ENCODE results near the gene RGS6. TPM values are rescaled to one million over a fixed set of nuclear protein-coding genes. Genes with fewer than 3 reads are reported as not detected.

RGS6 gene
- total RNA-seq, 2 experiments from 2014 or later = 0.39 to 0.57 TPM

- peaks cover 10% of the 10 kb centered on the region for H3K9me3 Mint-ChIP-seq (ENCODE audit: low read depth)
- H3K4me3 Mint-ChIP-seq = no peak overlapping the region
- H3K27ac Mint-ChIP-seq = no peak overlapping the region
- peaks cover 2% of the 10 kb centered on the region for H3K36me3 Mint-ChIP-seq (ENCODE audit: low read depth)
- ChIA-PET POLR2A (interaction anchor here (1.6 kb wide), 1 partner anchor 376 kb away, joined by 5 read pairs; the partner anchor contains the start of gene DPF3), CTCF (interaction anchor here (0.6 to 11.1 kb wide), 10 partner anchors 10 to 431 kb away, joined by 3 to 166 read pairs (median 6); partner anchors contain the start of gene DPF3)
- DNase-seq (no peak), ATAC-seq (no peak)
- peaks cover 56% of the 10 kb centered on the region for H3K4me1 Mint-ChIP-seq
- H3K27me3 Mint-ChIP-seq = no peaks in the 10 kb centered on the region
- intact Hi-C loops (cut with DNase I, micrococcal nuclease) = loop anchor here (1.0 to 5.0 kb wide), 12 partner anchors 17 to 950 kb away; partner anchors contain the start of gene DCAF4 (in 1 of the 2)
These were observed 585.5 kb downstream of the RGS6 start for GRCh38 chr14:72517736-72518135.

- peak; percentile 62 for DNase-seq
- peak; percentile 84 for ATAC-seq
- H3K4me3 Mint-ChIP-seq = peak overlapping the region; percentile 2
- ChIA-PET CTCF (interaction anchor here (0.5 to 11.1 kb wide), 8 partner anchors 14 to 429 kb away, joined by 3 to 166 read pairs (median 3); partner anchors contain the start of gene DPF3), POLR2A (interaction anchor here (0.9 to 1.6 kb wide), 2 partner anchors 43 to 375 kb away, joined by 3 to 5 read pairs; partner anchors contain the start of gene DPF3)
- H3K27ac Mint-ChIP-seq = peak overlapping the region; percentile 84
- H3K27me3 Mint-ChIP-seq = no peaks in the 10 kb centered on the region
- H3K4me1 Mint-ChIP-seq = peaks cover 57% of the 10 kb centered on the region
- intact Hi-C loops (cut with DNase I, micrococcal nuclease) = loop anchor here (1.0 to 5.0 kb wide), 11 partner anchors 16 to 948 kb away; partner anchors contain the start of gene DCAF4 (in 1 of the 2)
- peaks cover 2% of the 10 kb centered on the region for H3K36me3 Mint-ChIP-seq (ENCODE audit: low read depth)
- H3K9me3 Mint-ChIP-seq (ENCODE audit: low read depth) = peaks cover 10% of the 10 kb centered on the region
These were observed 586.7 kb downstream of the RGS6 start for GRCh38 chr14:72518809-72519377.

- H3K9me3 Mint-ChIP-seq (ENCODE audit: low read depth) = peaks cover 10% of the 10 kb centered on the region
- ATAC-seq = peak; percentile 48
- H3K4me1 Mint-ChIP-seq = peaks cover 63% of the 10 kb centered on the region
- H3K27ac Mint-ChIP-seq = peak overlapping the region; percentile 84
- POLR2A ChIA-PET = interaction anchor here (0.9 kb wide), 1 partner anchor 43 kb away, joined by 3 read pairs; no protein-coding TSS in a partner anchor
- H3K4me3 Mint-ChIP-seq = peak overlapping the region; percentile 2
- intact Hi-C loops (cut with DNase I, micrococcal nuclease) = loop anchor here (1.0 to 5.0 kb wide), 7 partner anchors 15 to 948 kb away; no protein-coding TSS in a partner anchor
- peaks cover 2% of the 10 kb centered on the region for H3K36me3 Mint-ChIP-seq (ENCODE audit: low read depth)
- no peaks in the 10 kb centered on the region for H3K27me3 Mint-ChIP-seq
- CTCF ChIA-PET = interaction anchor here (0.5 to 11.1 kb wide), 8 partner anchors 13 to 429 kb away, joined by 3 to 166 read pairs (median 3); partner anchors contain the start of gene DPF3
- DNase-seq = peak; percentile 60
These were observed 587.3 kb downstream of the RGS6 start for GRCh38 chr14:72519543-72519942.

- peaks cover 2% of the 10 kb centered on the region for H3K36me3 Mint-ChIP-seq (ENCODE audit: low read depth)
- no peak overlapping the region for H3K4me3 Mint-ChIP-seq
- peaks cover 10% of the 10 kb centered on the region for H3K9me3 Mint-ChIP-seq (ENCODE audit: low read depth)
- H3K27me3 Mint-ChIP-seq = no peaks in the 10 kb centered on the region
- peak; percentile 64 for ATAC-seq
- peaks cover 66% of the 10 kb centered on the region for H3K4me1 Mint-ChIP-seq
- ChIA-PET CTCF (interaction anchor here (0.6 to 11.1 kb wide), 4 partner anchors 9 to 383 kb away, joined by 3 to 166 read pairs (median 3); no protein-coding TSS in a partner anchor), POLR2A (no interaction called here)
- peak overlapping the region; percentile 57 for H3K27ac Mint-ChIP-seq
- no peak for DNase-seq
- intact Hi-C loops (cut with DNase I, micrococcal nuclease) = no loop called here
These were observed 588.8 kb downstream of the RGS6 start for GRCh38 chr14:72521045-72521444.

- Mint-ChIP-seq H3K27me3 (no peaks in the 10 kb centered on the region), H3K36me3 (ENCODE audit: low read depth) (peaks cover 2% of the 10 kb centered on the region), H3K27ac (no peak overlapping the region), H3K4me3 (no peak overlapping the region), H3K9me3 (ENCODE audit: low read depth) (peaks cover 10% of the 10 kb centered on the region), H3K4me1 (peaks cover 59% of the 10 kb centered on the region)
- no peak for DNase-seq
- ChIA-PET POLR2A (no interaction called here), CTCF (no interaction called here)
- intact Hi-C loops (cut with DNase I, micrococcal nuclease) = no loop called here
- ATAC-seq = no peak
These were observed 589.9 kb downstream of the RGS6 start for GRCh38 chr14:72521968-72522741.

GRCh38 chr14:72522847-72523246 is 590.6 kb downstream of the RGS6 start:
- Mint-ChIP-seq H3K27ac (no peak overlapping the region), H3K27me3 (peaks cover 3% of the 10 kb centered on the region), H3K36me3 (ENCODE audit: low read depth) (peaks cover 2% of the 10 kb centered on the region), H3K9me3 (ENCODE audit: low read depth) (peaks cover 10% of the 10 kb centered on the region), H3K4me3 (no peak overlapping the region), H3K4me1 (peaks cover 52% of the 10 kb centered on the region)
- ATAC-seq (no peak), DNase-seq (no peak)
- CTCF ChIA-PET = no interaction called here
- intact Hi-C loops (cut with DNase I, micrococcal nuclease) = no loop called here
- POLR2A ChIA-PET = no interaction called here

GRCh38 chr14:72523424-72524294 is 591.4 kb downstream of the RGS6 start:
- ChIA-PET POLR2A (no interaction called here), CTCF (interaction anchor here (0.9 to 3.1 kb wide), 5 partner anchors 9 to 425 kb away, joined by 3 to 10 read pairs (median 4); no protein-coding TSS in a partner anchor)
- DNase-seq (no peak), ATAC-seq (no peak)
- H3K36me3 Mint-ChIP-seq (ENCODE audit: low read depth) = peaks cover 2% of the 10 kb centered on the region
- H3K27me3 Mint-ChIP-seq = peaks cover 3% of the 10 kb centered on the region
- H3K27ac Mint-ChIP-seq = no peak overlapping the region
- peaks cover 47% of the 10 kb centered on the region for H3K4me1 Mint-ChIP-seq
- peaks cover 10% of the 10 kb centered on the region for H3K9me3 Mint-ChIP-seq (ENCODE audit: low read depth)
- no peak overlapping the region for H3K4me3 Mint-ChIP-seq
- intact Hi-C loops (cut with DNase I, micrococcal nuclease) = no loop called here

- CTCF ChIA-PET = interaction anchor here (0.9 to 3.1 kb wide), 6 partner anchors 9 to 424 kb away, joined by 3 to 10 read pairs (median 4); no protein-coding TSS in a partner anchor
- Mint-ChIP-seq H3K9me3 (ENCODE audit: low read depth) (peaks cover 10% of the 10 kb centered on the region), H3K4me1 (peaks cover 41% of the 10 kb centered on the region), H3K27me3 (peaks cover 3% of the 10 kb centered on the region), H3K27ac (no peak overlapping the region), H3K36me3 (ENCODE audit: low read depth) (peaks cover 2% of the 10 kb centered on the region), H3K4me3 (no peak overlapping the region)
- ATAC-seq (no peak), DNase-seq (no peak)
- POLR2A ChIA-PET = no interaction called here
- intact Hi-C loops (cut with DNase I, micrococcal nuclease) = no loop called here
These were observed 592.0 kb downstream of the RGS6 start for GRCh38 chr14:72524295-72524629.

- H3K4me1 Mint-ChIP-seq = peaks cover 31% of the 10 kb centered on the region
- H3K4me3 Mint-ChIP-seq = no peak overlapping the region
- peaks cover 3% of the 10 kb centered on the region for H3K27me3 Mint-ChIP-seq
- H3K36me3 Mint-ChIP-seq (ENCODE audit: low read depth) = peaks cover 2% of the 10 kb centered on the region
- ATAC-seq = no peak
- ChIA-PET CTCF (interaction anchor here (0.6 to 3.7 kb wide), 6 partner anchors 8 to 1314 kb away, joined by 3 to 13 read pairs (median 4); no protein-coding TSS in a partner anchor), POLR2A (interaction anchor here (0.6 kb wide), 1 partner anchor 297 kb away, joined by 4 read pairs; no protein-coding TSS in a partner anchor)
- no peak for DNase-seq
- no peak overlapping the region for H3K27ac Mint-ChIP-seq
- H3K9me3 Mint-ChIP-seq (ENCODE audit: low read depth) = peaks cover 3% of the 10 kb centered on the region
- intact Hi-C loops (cut with DNase I, micrococcal nuclease) = no loop called here
These were observed 593.1 kb downstream of the RGS6 start for GRCh38 chr14:72525087-72525915.

GRCh38 chr14:72527591-72527990 is 595.4 kb downstream of the RGS6 start:
- H3K36me3 Mint-ChIP-seq (ENCODE audit: low read depth) = no peaks in the 10 kb centered on the region
- peaks cover 4% of the 10 kb centered on the region for H3K9me3 Mint-ChIP-seq (ENCODE audit: low read depth)
- ATAC-seq = no peak
- peaks cover 3% of the 10 kb centered on the region for H3K27me3 Mint-ChIP-seq
- H3K27ac Mint-ChIP-seq = no peak overlapping the region
- no peak for DNase-seq
- intact Hi-C loops (cut with DNase I, micrococcal nuclease) = no loop called here
- CTCF ChIA-PET = interaction anchor here (0.9 to 3.7 kb wide), 3 partner anchors 11 to 376 kb away, joined by 3 to 13 read pairs (median 3); no protein-coding TSS in a partner anchor
- no peak overlapping the region for H3K4me3 Mint-ChIP-seq
- POLR2A ChIA-PET = no interaction called here
- H3K4me1 Mint-ChIP-seq = peaks cover 24% of the 10 kb centered on the region
